ENCODE data around the gene YAF2. TPM values are rescaled to one million over a fixed set of nuclear protein-coding genes. Genes with fewer than 3 reads are reported as not detected.

YAF2 gene
- total and polyA plus RNA-seq, 2 of the 13 experiments (the other 11 are each of a cell fraction or from before 2014, with no cell fraction given), result 8.4 to 11.7 TPM

- no peak for TF ChIP-seq ZNF597 (CRISPR knock-in tag; IDR thresholded peaks at IDR 0.05)
- no peak for TF ChIP-seq ADNP (CRISPR knock-in tag; IDR thresholded peaks at IDR 0.05)
- no peak for TF ChIP-seq ZNF670 (CRISPR knock-in tag; IDR thresholded peaks at IDR 0.05; ENCODE audit: borderline replicate concordance)
- TF ChIP-seq ZNF792 (CRISPR knock-in tag; IDR thresholded peaks at IDR 0.05), result peak; percentile 66
- no peak; the same call in 1 of the 2 replicates for TF ChIP-seq GFI1 (CRISPR knock-in tag; IDR thresholded peaks at IDR 0.05; ENCODE audit: borderline replicate concordance)
- TF ChIP-seq, protein P1, sequence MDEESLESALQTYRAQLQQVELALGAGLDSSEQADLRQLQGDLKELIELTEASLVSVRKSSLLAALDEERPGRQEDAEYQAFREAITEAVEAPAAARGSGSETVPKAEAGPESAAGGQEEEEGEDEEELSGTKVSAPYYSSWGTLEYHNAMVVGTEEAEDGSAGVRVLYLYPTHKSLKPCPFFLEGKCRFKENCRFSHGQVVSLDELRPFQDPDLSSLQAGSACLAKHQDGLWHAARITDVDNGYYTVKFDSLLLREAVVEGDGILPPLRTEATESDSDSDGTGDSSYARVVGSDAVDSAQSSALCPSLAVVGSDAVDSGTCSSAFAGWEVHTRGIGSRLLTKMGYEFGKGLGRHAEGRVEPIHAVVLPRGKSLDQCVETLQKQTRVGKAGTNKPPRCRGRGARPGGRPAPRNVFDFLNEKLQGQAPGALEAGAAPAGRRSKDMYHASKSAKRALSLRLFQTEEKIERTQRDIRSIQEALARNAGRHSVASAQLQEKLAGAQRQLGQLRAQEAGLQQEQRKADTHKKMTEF (CRISPR knock-in tag; IDR thresholded peaks at IDR 0.05), result peak; percentile 94
- no peak for TF ChIP-seq RAD51 (IDR thresholded peaks at IDR 0.05; ENCODE audit: borderline replicate concordance)
- TF ChIP-seq ATF7-NPFF (CRISPR knock-in tag; IDR thresholded peaks at IDR 0.05; ENCODE audit: low read depth), result peak; percentile 96
- TF ChIP-seq, protein P2, sequence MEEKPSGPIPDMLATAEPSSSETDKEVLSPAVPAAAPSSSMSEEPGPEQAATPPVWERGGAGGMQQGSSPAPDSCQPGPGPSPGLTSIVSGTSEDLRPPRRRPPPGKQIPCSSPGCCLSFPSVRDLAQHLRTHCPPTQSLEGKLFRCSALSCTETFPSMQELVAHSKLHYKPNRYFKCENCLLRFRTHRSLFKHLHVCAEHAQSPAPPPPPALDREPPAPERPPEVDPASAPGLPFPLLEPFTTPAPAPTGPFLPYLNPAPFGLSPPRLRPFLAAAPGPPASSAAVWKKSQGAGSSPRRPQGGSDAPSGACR (CRISPR knock-in tag; IDR thresholded peaks at IDR 0.05), result no peak
- TF ChIP-seq, protein P3, sequence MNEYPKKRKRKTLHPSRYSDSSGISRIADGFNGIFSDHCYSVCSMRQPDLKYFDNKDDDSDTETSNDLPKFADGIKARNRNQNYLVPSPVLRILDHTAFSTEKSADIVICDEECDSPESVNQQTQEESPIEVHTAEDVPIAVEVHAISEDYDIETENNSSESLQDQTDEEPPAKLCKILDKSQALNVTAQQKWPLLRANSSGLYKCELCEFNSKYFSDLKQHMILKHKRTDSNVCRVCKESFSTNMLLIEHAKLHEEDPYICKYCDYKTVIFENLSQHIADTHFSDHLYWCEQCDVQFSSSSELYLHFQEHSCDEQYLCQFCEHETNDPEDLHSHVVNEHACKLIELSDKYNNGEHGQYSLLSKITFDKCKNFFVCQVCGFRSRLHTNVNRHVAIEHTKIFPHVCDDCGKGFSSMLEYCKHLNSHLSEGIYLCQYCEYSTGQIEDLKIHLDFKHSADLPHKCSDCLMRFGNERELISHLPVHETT (CRISPR knock-in tag; conservative IDR thresholded peaks at IDR 0.05), result peak; percentile 83
- 0 out of 2 replicates have a peak, but pooled peaks have one; percentile 48 for TF ChIP-seq ZNF878 (CRISPR knock-in tag; IDR thresholded peaks at IDR 0.05)
- no peak for TF ChIP-seq MTA3 (CRISPR knock-in tag; IDR thresholded peaks at IDR 0.05)
- TF ChIP-seq, protein P4, sequence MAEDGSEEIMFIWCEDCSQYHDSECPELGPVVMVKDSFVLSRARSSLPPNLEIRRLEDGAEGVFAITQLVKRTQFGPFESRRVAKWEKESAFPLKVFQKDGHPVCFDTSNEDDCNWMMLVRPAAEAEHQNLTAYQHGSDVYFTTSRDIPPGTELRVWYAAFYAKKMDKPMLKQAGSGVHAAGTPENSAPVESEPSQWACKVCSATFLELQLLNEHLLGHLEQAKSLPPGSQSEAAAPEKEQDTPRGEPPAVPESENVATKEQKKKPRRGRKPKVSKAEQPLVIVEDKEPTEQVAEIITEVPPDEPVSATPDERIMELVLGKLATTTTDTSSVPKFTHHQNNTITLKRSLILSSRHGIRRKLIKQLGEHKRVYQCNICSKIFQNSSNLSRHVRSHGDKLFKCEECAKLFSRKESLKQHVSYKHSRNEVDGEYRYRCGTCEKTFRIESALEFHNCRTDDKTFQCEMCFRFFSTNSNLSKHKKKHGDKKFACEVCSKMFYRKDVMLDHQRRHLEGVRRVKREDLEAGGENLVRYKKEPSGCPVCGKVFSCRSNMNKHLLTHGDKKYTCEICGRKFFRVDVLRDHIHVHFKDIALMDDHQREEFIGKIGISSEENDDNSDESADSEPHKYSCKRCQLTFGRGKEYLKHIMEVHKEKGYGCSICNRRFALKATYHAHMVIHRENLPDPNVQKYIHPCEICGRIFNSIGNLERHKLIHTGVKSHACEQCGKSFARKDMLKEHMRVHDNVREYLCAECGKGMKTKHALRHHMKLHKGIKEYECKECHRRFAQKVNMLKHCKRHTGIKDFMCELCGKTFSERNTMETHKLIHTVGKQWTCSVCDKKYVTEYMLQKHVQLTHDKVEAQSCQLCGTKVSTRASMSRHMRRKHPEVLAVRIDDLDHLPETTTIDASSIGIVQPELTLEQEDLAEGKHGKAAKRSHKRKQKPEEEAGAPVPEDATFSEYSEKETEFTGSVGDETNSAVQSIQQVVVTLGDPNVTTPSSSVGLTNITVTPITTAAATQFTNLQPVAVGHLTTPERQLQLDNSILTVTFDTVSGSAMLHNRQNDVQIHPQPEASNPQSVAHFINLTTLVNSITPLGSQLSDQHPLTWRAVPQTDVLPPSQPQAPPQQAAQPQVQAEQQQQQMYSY (CRISPR knock-in tag; IDR thresholded peaks at IDR 0.05), result no peak
- no peak for TF ChIP-seq SMYD3 (CRISPR knock-in tag; IDR thresholded peaks at IDR 0.05)
- TF ChIP-seq ELF3 (CRISPR knock-in tag; IDR thresholded peaks at IDR 0.05), result no peak; the same call in 1 of the 2 replicates
- TF ChIP-seq NR2F6 (IDR thresholded peaks at IDR 0.05), result no peak
- TF ChIP-seq NR2F6 (CRISPR knock-in tag; IDR thresholded peaks at IDR 0.05), result peak; percentile 48; the same call in 1 of the 2 replicates
- peak; percentile 87 for TF ChIP-seq YEATS4 (CRISPR knock-in tag; IDR thresholded peaks at IDR 0.05; ENCODE audit: borderline replicate concordance)
Measured at GRCh38 chr12:42144408-42145196, 93.4 kb downstream of the YAF2 start, which contains the start of gene GXYLT1 (continued).

Data from HepG2 (cell line).